ENCODE measurements around the gene USP25.

Gene USP25

GRCh38 chr21:15754640-15755039, 24.9 kb downstream of the USP25 start:
- no peak for TF ChIP-seq CTCF (IDR thresholded peaks at IDR 0.05)

GRCh38 chr21:15755125-15755524, 25.3 kb downstream of the USP25 start:
- TF ChIP-seq CTCF (IDR thresholded peaks at IDR 0.05): no peak

GRCh38 chr21:15759469-15759868, 29.7 kb downstream of the USP25 start:
- no peak for TF ChIP-seq CTCF (IDR thresholded peaks at IDR 0.05)

- no peak for TF ChIP-seq CTCF (IDR thresholded peaks at IDR 0.05)
Observed at GRCh38 chr21:15761507-15762100, 31.8 kb downstream of the USP25 start.

GRCh38 chr21:15763359-15763758, 33.6 kb downstream of the USP25 start:
- no peak for TF ChIP-seq CTCF (IDR thresholded peaks at IDR 0.05)

- no peak for TF ChIP-seq CTCF (IDR thresholded peaks at IDR 0.05)
Observed at GRCh38 chr21:15764878-15765277, 35.1 kb downstream of the USP25 start.

GRCh38 chr21:15766952-15767603, 37.3 kb downstream of the USP25 start:
- TF ChIP-seq CTCF (IDR thresholded peaks at IDR 0.05): no peak
